ENCODE results near the gene FOXRED2.

DNA sequence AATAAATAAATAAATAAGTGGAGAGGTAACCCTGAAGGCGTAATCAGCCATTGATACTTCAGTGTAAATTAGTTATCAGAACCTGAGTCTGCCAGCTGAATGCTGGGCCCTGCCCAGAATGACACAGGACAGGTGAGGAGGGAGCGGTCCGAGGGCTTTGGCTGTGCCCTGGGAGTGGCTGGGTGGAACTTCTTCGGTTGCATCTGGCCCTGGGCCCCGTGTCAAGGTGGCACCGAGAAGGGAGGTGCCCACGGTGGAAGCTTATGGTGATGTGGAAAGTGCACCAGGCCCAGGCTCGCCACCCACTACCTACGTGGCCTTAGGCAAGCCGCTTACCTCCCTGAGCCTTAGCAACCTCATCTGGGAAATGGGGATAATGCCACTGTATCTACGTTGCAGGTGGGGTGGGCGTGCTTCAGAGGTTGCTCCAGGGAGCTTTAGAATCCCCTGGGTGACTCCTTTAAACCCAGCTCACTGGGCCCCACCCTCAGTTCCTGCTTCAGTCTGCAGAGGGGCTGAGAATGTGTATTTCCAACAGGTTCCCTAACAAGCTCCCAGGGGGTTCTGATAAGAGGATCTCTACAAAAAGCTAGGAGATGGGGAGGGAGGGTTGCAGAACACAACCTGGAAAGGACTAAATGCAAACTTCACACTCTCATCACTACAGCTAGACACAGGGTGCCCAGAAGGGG is 64.2 kb downstream of the FOXRED2 start:
- TF ChIP-seq CTCF (IDR thresholded peaks at IDR 0.05), result no peak
- no peak for TF ChIP-seq POLR2A (IDR thresholded peaks at IDR 0.05)

Data from Peyer's patch (tissue), 4 donors.